ENCODE data around the gene BRME1.

The BRME1 gene

GRCh38 chr19:13906521-13906904, 596 bp upstream of the BRME1 start (continued):
- no peak for TF ChIP-seq PRDM4 (tag by site-specific recombination; IDR thresholded peaks at IDR 0.05)
- TF ChIP-seq ZNF335 (tag by site-specific recombination; conservative IDR thresholded peaks at IDR 0.05): peak; percentile 52; the same call in 1 of the 2 replicates
- no peak for TF ChIP-seq PRDM6 (tag by site-specific recombination; IDR thresholded peaks at IDR 0.05)
- TF ChIP-seq ZNF645 (tag by site-specific recombination; IDR thresholded peaks at IDR 0.05): no peak
- TF ChIP-seq SCRT1 (tag by site-specific recombination; IDR thresholded peaks at IDR 0.05; ENCODE audit: borderline replicate concordance): peak; percentile 97
- no peak for TF ChIP-seq ZNF133 (tag by site-specific recombination; IDR thresholded peaks at IDR 0.05)
- no peak for TF ChIP-seq ZNF404 (tag by site-specific recombination; IDR thresholded peaks at IDR 0.05)
- no peak for TF ChIP-seq ZNF707 (tag by site-specific recombination; IDR thresholded peaks at IDR 0.05)
- no peak for TF ChIP-seq ZNF48 (tag by site-specific recombination; IDR thresholded peaks at IDR 0.05)

GRCh38 chr19:13902993-13903555, 2.8 kb downstream of the BRME1 start:
- Histone ChIP-seq H3K36me3 (ENCODE audit: control insufficient read depth in 2 of 2, insufficient read depth in 1 of 2, low read length in 2 of 2) (no peaks in the 10 kb centered on the region; a peak in 1 of 3 replicates), H3K4me3 (ENCODE audit: low read depth, low read length) (no peak overlapping the region), H3K4me1 (ENCODE audit: control insufficient read depth, insufficient read depth, low read length) (no peaks in the 10 kb centered on the region; the same call in 1 of the 2 replicates), H3K27ac (ENCODE audit: extremely low read depth, low read depth, low read length) (no peak overlapping the region), H3K9me3 (ENCODE audit: control insufficient read depth, insufficient read depth, low read depth, low read length) (no peaks in the 10 kb centered on the region)
- TF ChIP-seq ZNF530 (tag by site-specific recombination; IDR thresholded peaks at IDR 0.05; ENCODE audit: low read depth): no peak
- no peak for TF ChIP-seq ZNF248 (tag by site-specific recombination; IDR thresholded peaks at IDR 0.05)
- no peak for TF ChIP-seq ZNF211 (tag by site-specific recombination; IDR thresholded peaks at IDR 0.05; ENCODE audit: low read depth)
- no peak for TF ChIP-seq ZNF37A (tag by site-specific recombination; IDR thresholded peaks at IDR 0.05)
- no peak for TF ChIP-seq ZNF19 (tag by site-specific recombination; IDR thresholded peaks at IDR 0.05; ENCODE audit: low read depth)
- TF ChIP-seq ZNF580 (tag by site-specific recombination; IDR thresholded peaks at IDR 0.05): 0 out of 2 replicates have a peak, but pooled peaks have one; percentile 31
- TF ChIP-seq ZNF791 (tag by site-specific recombination; IDR thresholded peaks at IDR 0.05): no peak
- TF ChIP-seq PRDM10 (tag by site-specific recombination; IDR thresholded peaks at IDR 0.05): peak; percentile 71
- no peak for TF ChIP-seq ZNF768 (tag by site-specific recombination; IDR thresholded peaks at IDR 0.05)
- TF ChIP-seq SCRT2 (tag by site-specific recombination; IDR thresholded peaks at IDR 0.05): peak; percentile 64; the same call in 1 of the 2 replicates
- TF ChIP-seq ZNF292 (tag by site-specific recombination; IDR thresholded peaks at IDR 0.05; ENCODE audit: borderline replicate concordance, low read depth): no peak
- TF ChIP-seq KLF1 (tag by site-specific recombination; IDR thresholded peaks at IDR 0.05): no peak
- peak; percentile 36 for TF ChIP-seq ZNF654 (tag by site-specific recombination; IDR thresholded peaks at IDR 0.05; ENCODE audit: low read depth)
- peak; percentile 25; the same call in 1 of the 2 replicates for TF ChIP-seq SCRT1 (tag by site-specific recombination; IDR thresholded peaks at IDR 0.05; ENCODE audit: borderline replicate concordance)
- CTCF ChIA-PET: interaction anchor here (0.5 to 2.2 kb wide), 11 partner anchors 9 to 1621 kb away, joined by 3 to 8 read pairs (median 3); no protein-coding TSS in a partner anchor
- POLR2A ChIA-PET: interaction anchor here (0.6 kb wide), 1 partner anchor 22 kb away, joined by 4 read pairs; no protein-coding TSS in a partner anchor

All from HEK293 (cell line).